ENCODE data around the gene WIPF1. TPM values are rescaled to one million over a fixed set of nuclear protein-coding genes. Genes with fewer than 3 reads are reported as not detected.

WIPF1 gene
- total RNA-seq, 1 donor from 2014 or later: 293 TPM

DNA sequence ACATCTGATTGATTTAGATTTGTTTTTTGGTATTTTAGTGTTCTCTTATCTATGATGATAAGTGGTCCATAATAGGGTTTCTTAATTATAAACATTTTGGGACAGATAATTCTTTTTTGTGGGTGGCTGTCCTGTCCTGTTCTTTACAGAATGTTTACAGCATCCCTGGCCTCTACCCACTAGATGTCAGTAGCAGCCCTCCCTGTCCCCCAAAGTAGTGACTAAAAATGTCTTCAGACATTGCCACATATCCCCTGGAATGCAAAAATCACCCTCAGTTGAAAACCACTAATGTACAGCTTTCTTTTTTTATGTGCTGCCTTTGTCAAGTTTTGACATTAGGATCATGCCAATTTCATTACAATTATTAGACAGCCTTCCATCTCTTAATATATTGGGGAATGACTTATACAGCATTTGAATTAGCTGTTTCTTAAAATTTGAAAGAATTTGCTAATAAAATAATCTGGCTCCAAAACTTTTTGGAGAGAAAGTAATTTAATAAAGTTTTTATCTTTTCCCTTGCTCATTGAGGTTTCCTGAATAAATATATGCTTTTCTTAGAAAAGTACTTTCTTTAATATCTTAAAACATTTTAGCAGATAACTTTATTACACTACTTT is 19.5 kb downstream of the WIPF1 start:
- Mint-ChIP-seq H3K9me3 (no peaks in the 10 kb centered on the region), H3K36me3 (ENCODE audit: low read depth) (peaks cover 97% of the 10 kb centered on the region)
- POLR2A ChIA-PET: interaction anchor here (0.9 to 8.0 kb wide), 5 partner anchors 19 to 115 kb away, joined by 5 to 137 read pairs (median 6); partner anchors contain the start of gene WIPF1

DNA sequence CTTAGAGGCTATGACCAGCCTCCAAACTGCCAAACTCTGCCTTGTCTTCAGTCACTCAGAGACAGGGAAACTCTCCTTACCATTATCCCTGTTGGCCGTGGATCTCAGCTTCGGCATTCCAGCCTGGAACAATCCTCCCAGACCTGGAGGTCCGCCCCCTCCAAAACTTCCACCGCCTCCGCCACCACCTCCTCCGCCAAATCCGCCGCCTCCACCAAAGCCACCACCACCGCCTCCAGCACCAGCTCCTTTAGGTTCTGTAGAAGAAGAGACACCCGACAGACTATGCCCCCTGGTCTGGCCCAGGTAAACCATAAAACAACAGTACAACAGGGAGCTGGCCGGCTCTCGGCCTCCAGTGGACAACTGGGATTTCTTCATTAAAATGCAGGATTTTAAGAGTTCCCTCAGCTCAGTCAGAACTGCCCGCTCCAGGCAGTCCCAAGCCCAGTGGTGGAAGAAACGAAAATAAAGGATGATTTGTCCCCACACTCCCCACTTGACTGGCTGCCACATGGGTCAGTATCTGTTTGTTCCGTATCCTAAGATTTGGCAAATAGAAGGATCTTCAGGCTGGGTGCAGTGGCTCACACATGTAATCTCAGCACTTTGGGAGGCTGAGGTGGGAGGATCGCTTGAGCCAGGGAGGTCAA is 22.4 kb downstream of the WIPF1 start:
- Mint-ChIP-seq H3K27ac (no peak overlapping the region), H3K4me3 (no peak overlapping the region), H3K4me1 (peaks cover 26% of the 10 kb centered on the region), H3K36me3 (ENCODE audit: low read depth) (peaks cover 97% of the 10 kb centered on the region), H3K9me3 (no peaks in the 10 kb centered on the region), H3K27me3 (no peaks in the 10 kb centered on the region)
- CTCF ChIA-PET: interaction anchor here (1.6 to 9.9 kb wide), 4 partner anchors 28 to 122 kb away, joined by 4 to 153 read pairs (median 72); no protein-coding TSS in a partner anchor
- TF ChIP-seq, protein P1, sequence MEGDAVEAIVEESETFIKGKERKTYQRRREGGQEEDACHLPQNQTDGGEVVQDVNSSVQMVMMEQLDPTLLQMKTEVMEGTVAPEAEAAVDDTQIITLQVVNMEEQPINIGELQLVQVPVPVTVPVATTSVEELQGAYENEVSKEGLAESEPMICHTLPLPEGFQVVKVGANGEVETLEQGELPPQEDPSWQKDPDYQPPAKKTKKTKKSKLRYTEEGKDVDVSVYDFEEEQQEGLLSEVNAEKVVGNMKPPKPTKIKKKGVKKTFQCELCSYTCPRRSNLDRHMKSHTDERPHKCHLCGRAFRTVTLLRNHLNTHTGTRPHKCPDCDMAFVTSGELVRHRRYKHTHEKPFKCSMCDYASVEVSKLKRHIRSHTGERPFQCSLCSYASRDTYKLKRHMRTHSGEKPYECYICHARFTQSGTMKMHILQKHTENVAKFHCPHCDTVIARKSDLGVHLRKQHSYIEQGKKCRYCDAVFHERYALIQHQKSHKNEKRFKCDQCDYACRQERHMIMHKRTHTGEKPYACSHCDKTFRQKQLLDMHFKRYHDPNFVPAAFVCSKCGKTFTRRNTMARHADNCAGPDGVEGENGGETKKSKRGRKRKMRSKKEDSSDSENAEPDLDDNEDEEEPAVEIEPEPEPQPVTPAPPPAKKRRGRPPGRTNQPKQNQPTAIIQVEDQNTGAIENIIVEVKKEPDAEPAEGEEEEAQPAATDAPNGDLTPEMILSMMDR (IDR thresholded peaks at IDR 0.05): no peak
- no peak for DNase-seq
- intact Hi-C loops (cut with micrococcal nuclease): loop anchor here (5.0 to 10.0 kb wide), 2 partner anchors 42 to 590 kb away; partner anchors contain the start of gene ATF2
- no peak for ATAC-seq (ENCODE audit: low read depth)
- POLR2A ChIA-PET: interaction anchor here (0.6 to 1.6 kb wide), 5 partner anchors 19 to 113 kb away, joined by 3 to 5 read pairs (median 4); no protein-coding TSS in a partner anchor

More for the DNA sequence above, 19.5 kb downstream of the WIPF1 start:
- H3K4me3 Mint-ChIP-seq: no peak overlapping the region
- H3K4me1 Mint-ChIP-seq: peaks cover 55% of the 10 kb centered on the region
- ATAC-seq (ENCODE audit: low read depth) (peak; percentile 74), DNase-seq (no peak)
- intact Hi-C loops (cut with micrococcal nuclease): loop anchor here (1.0 to 10.0 kb wide), 9 partner anchors 15 to 587 kb away; partner anchors contain the start of gene ATF2
- no peaks in the 10 kb centered on the region for H3K27me3 Mint-ChIP-seq
- TF ChIP-seq, protein P1 (IDR thresholded peaks at IDR 0.05): peak; percentile 34
- CTCF ChIA-PET: interaction anchor here (0.5 to 9.9 kb wide), 23 partner anchors 10 to 171 kb away, joined by 3 to 153 read pairs (median 3); partner anchors contain the start of gene WIPF1
- H3K27ac Mint-ChIP-seq: peak overlapping the region; percentile 30

DNA sequence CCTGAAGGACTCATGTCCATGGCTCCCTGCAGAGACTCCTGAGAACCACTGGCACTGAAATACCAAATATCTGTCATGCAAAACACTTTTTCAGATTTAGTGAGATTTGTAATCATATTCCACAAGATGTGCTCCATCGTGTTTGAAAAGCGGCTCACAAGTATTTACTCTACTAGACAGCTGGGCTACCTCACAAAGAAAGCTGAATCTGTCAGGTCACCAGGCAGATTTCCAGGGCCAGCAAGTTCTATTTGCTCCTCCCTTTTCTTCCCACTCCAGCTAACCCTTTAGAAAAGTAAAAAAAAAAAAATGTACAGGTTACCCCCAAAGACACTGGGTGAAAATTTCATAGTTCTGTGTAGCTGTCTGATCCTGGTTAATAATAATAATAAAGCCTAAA is 22.9 kb downstream of the WIPF1 start:
- no peak for ATAC-seq (ENCODE audit: low read depth)
- TF ChIP-seq, protein P1 (IDR thresholded peaks at IDR 0.05): no peak
- peaks cover 97% of the 10 kb centered on the region for H3K36me3 Mint-ChIP-seq (ENCODE audit: low read depth)
- H3K27ac Mint-ChIP-seq: peak overlapping the region; percentile 25
- ChIA-PET CTCF (interaction anchor here (1.6 to 9.9 kb wide), 4 partner anchors 28 to 123 kb away, joined by 4 to 153 read pairs (median 72); no protein-coding TSS in a partner anchor), POLR2A (interaction anchor here (1.0 kb wide), 1 partner anchor 109 kb away, joined by 4 read pairs; no protein-coding TSS in a partner anchor)
- DNase-seq: no peak
- no peaks in the 10 kb centered on the region for H3K27me3 Mint-ChIP-seq
- no peak overlapping the region for H3K4me3 Mint-ChIP-seq
- peaks cover 21% of the 10 kb centered on the region for H3K4me1 Mint-ChIP-seq
- H3K9me3 Mint-ChIP-seq: no peaks in the 10 kb centered on the region
- intact Hi-C loops (cut with micrococcal nuclease): loop anchor here (5.0 to 10.0 kb wide), 2 partner anchors 43 to 590 kb away; partner anchors contain the start of gene ATF2

DNA sequence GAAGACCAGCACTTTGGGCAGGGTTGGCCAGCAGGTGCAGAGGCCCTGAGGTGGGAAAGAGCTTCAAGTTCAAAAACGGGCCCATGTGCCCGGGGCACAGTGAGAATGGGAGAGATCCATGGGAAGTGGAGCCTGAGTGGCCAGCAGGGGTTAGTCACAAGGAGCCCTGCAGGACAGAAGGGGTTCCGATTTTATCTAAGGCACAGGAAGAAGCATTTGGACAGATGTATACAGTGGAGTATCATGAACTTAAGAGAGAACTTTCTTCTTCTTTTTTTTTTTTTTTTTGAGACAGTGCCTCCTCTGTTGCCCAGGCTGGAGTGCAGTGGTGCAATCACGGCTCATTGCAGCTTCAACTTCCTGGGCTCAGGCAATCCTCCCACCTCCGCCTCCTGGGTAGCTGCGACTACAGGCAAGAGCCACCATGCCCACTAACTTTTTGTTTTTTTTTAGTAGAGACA is 24.0 kb downstream of the WIPF1 start:
- no peak for ATAC-seq (ENCODE audit: low read depth)
- TF ChIP-seq, protein P1 (IDR thresholded peaks at IDR 0.05): no peak
- H3K9me3 Mint-ChIP-seq: no peaks in the 10 kb centered on the region
- no peak for DNase-seq
- H3K27me3 Mint-ChIP-seq: no peaks in the 10 kb centered on the region
- peaks cover 14% of the 10 kb centered on the region for H3K4me1 Mint-ChIP-seq
- no peak overlapping the region for H3K4me3 Mint-ChIP-seq
- CTCF ChIA-PET: interaction anchor here (0.8 to 9.9 kb wide), 4 partner anchors 28 to 113 kb away, joined by 3 to 153 read pairs (median 11); no protein-coding TSS in a partner anchor
- H3K36me3 Mint-ChIP-seq (ENCODE audit: low read depth): peaks cover 96% of the 10 kb centered on the region
- intact Hi-C loops (cut with micrococcal nuclease): loop anchor here (10.0 kb wide), 1 partner anchor 591 kb away; the partner anchor contains the start of gene ATF2
- H3K27ac Mint-ChIP-seq: peak overlapping the region; percentile 37
- POLR2A ChIA-PET: interaction anchor here (0.7 kb wide), 1 partner anchor 14 kb away, joined by 4 read pairs; no protein-coding TSS in a partner anchor

All from activated B cell treated with CpG ODN at 0.5 μM for 24 hours (primary cell).